OCI-LY3 (cell line): Measurements from ENCODE around the gene LIME1.
"Not testable (repeated sequence)": the region's sequence is repeated elsewhere in the genome, so short reads cannot be mapped to it uniquely, and the experiment has no call there.

ENCODE experiments used
- H2AFZ ChIP-seq: fragments of 200-600, 300-600 bp; shearing (Covaris generic); 2 replicates; pipeline ENCODE4 v1.6.0; 2014; ENCODE audit warnings: antibody characterized with exemption, low read depth, low read length
- H3K27ac ChIP-seq: fragments of 200-600, 300-600 bp; sonication (generic); 2 replicates; pipeline ENCODE4 v1.5.1; 2014; ENCODE audit warnings: mild to moderate bottlenecking, low read length, moderate library complexity, mixed read lengths
- H3K27me3 ChIP-seq: fragments of 200-600, 300-600 bp; sonication (generic); 2 replicates; pipeline ENCODE4 v1.6.1; 2014; ENCODE audit warnings: low read depth, low read length, mixed read lengths
- H3K36me3 ChIP-seq: fragments of 200-600, 300-600 bp; sonication (generic); replicated peaks from 2 replicates; pipeline ENCODE3; 2014; ENCODE audit warnings: low read depth, low read length, mixed read lengths
- H3K4me1 ChIP-seq: fragments of 300-600, 200-600 bp; sonication (generic); 2 replicates; pipeline ENCODE4 v1.6.1; 2014; ENCODE audit warnings: low read length, mixed read lengths
- H3K4me2 ChIP-seq: fragments of 200-600, 300-600 bp; sonication (generic); 2 replicates; pipeline ENCODE4 v1.6.1; 2014; ENCODE audit warnings: low read length, mixed read lengths
- H3K4me3 ChIP-seq: fragments of 300-600, 200-600 bp; sonication (generic); 2 replicates; pipeline ENCODE4 v1.5.1; 2014; ENCODE audit warnings: antibody characterized with exemption, mild to moderate bottlenecking, low read length, moderate library complexity
- H3K79me2 ChIP-seq: fragments of 300-600, 200-600 bp; shearing (Covaris generic); 2 replicates; pipeline ENCODE4 v1.6.1; 2014; ENCODE audit warnings: mild to moderate bottlenecking, low read length, mixed read lengths
- H3K9ac ChIP-seq: fragments of 300-600, 200-600 bp; shearing (Covaris generic); 2 replicates; pipeline ENCODE4 v1.6.0; 2014; ENCODE audit warnings: mild to moderate bottlenecking, low read length, moderate library complexity
- H3K9me3 ChIP-seq: fragments of 200-600, 300-600 bp; shearing (Covaris generic); 2 replicates; pipeline ENCODE4 v1.6.1; 2014; ENCODE audit warnings: low read length, mixed read lengths; ENCODE audit not compliant: insufficient read depth
- H4K20me1 ChIP-seq: fragments of 200-600, 300-600 bp; sonication (generic); 2 replicates; pipeline ENCODE4 v1.6.1; 2016; ENCODE audit warnings: low read length, mixed read lengths; ENCODE audit not compliant: insufficient read depth
- EZH2phosphoT487 ChIP-seq: fragments of 200-600 bp; shearing (Covaris generic); IDR thresholded peaks from 2 replicates; pipeline ENCODE4 v1.6.1; 2018; ENCODE audit warnings: antibody characterized with exemption, mixed run types, low read depth
- TF ChIP-seq, protein P1 (sequence below): fragments of 200-600, 300-600 bp; sonication (generic); IDR thresholded peaks from 2 replicates; pipeline ENCODE4 v1.5.1; 2014; ENCODE audit warnings: antibody characterized with exemption, low read length, low read depth

LIME1 gene

DNA sequence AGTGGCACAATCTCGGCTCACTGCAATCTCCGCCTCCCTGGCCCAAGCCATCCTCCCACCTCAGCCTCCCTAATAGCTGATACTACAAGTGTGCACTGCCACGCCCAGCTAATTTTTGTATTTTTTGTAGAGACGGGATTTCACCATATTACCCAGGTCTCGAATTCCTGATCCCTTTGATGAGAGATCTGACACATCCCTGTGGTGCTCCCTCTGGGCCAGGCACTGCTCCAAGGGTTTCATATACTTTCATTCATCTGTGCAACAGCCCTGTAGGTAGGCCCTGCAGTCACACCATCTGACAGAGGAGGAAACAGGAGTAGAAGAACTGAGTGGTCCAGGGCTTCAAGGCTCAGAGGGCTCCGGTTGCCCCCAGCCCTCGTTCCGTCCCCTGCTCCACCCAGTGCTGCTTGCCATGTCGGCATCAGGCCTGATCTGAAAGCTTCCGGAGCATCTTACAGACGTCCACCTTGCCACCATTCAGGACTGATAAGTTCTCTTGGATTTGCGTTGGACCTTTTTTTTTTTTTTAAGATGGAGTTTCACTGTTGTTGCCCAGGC is 25.3 kb upstream of the LIME1 start:
- H2AFZ ChIP-seq, result no peak overlapping the region
- no peaks in the 10 kb centered on the region for H3K27me3 ChIP-seq
- H3K4me2 ChIP-seq, result no peak overlapping the region
- H3K4me1 ChIP-seq, result peaks cover 21% of the 10 kb centered on the region
- H4K20me1 ChIP-seq, result 0 out of 2 replicates have a peak, but pooled peaks cover 4% of the 10 kb centered on the region
- no peak for TF ChIP-seq EZH2phosphoT487
- TF ChIP-seq, protein P1, sequence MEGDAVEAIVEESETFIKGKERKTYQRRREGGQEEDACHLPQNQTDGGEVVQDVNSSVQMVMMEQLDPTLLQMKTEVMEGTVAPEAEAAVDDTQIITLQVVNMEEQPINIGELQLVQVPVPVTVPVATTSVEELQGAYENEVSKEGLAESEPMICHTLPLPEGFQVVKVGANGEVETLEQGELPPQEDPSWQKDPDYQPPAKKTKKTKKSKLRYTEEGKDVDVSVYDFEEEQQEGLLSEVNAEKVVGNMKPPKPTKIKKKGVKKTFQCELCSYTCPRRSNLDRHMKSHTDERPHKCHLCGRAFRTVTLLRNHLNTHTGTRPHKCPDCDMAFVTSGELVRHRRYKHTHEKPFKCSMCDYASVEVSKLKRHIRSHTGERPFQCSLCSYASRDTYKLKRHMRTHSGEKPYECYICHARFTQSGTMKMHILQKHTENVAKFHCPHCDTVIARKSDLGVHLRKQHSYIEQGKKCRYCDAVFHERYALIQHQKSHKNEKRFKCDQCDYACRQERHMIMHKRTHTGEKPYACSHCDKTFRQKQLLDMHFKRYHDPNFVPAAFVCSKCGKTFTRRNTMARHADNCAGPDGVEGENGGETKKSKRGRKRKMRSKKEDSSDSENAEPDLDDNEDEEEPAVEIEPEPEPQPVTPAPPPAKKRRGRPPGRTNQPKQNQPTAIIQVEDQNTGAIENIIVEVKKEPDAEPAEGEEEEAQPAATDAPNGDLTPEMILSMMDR, result no peak
- no peak overlapping the region for H3K27ac ChIP-seq
- H3K36me3 ChIP-seq, result peaks cover 57% of the 10 kb centered on the region
- no peak overlapping the region for H3K4me3 ChIP-seq
- no peak overlapping the region for H3K9ac ChIP-seq
- peaks cover 91% of the 10 kb centered on the region for H3K79me2 ChIP-seq
- H3K9me3 ChIP-seq, result peaks cover 2% of the 10 kb centered on the region; the same call in 1 of the 2 replicates

DNA sequence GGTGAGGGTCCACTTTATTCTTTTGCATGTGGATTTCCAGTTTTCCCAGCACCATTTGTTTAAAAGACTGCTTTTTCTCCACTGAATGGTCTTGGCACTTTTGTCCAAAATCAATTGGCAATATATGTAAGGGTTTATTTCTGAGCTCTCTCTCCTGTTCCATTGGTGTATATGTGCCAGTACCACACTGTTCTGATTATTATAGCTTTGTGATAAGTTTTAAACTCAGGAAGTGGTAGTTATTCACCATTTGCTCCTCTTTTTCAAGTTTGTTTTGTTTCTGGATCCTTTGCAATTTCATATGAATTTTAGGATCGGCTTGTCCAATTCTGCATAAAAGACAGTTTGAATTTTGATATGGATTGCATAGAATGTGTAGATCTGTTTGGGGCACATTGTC is 24.3 kb upstream of the LIME1 start:
- TF ChIP-seq, protein P1, result no peak
- TF ChIP-seq EZH2phosphoT487, result no peak
- Histone ChIP-seq H2AFZ (no peak overlapping the region), H3K9me3 (peaks cover 2% of the 10 kb centered on the region; the same call in 1 of the 2 replicates), H3K79me2 (peaks cover 91% of the 10 kb centered on the region), H3K4me2 (no peak overlapping the region), H4K20me1 (no peaks in the 10 kb centered on the region), H3K36me3 (peaks cover 59% of the 10 kb centered on the region), H3K27me3 (no peaks in the 10 kb centered on the region), H3K4me1 (peaks cover 18% of the 10 kb centered on the region), H3K27ac (no peak overlapping the region), H3K4me3 (no peak overlapping the region), H3K9ac (no peak overlapping the region)

DNA sequence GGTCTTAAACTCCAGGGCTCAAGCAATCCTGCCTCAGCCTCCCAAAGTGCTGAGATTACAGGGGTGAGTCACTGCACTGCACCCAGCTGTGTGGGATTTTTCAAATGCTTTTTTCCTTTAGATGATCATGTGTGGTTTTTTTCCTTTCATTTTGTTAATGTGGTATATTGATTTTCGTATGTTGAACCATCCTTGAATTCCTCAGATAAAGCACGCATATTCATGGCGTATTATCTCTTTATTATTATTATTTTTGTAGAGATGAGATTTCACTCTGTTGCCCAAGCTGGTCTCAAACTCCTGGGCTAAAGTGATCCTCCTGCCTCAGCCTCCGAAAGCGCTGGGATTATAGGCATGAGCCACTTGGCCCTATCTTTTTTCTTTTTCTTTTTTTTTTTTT is 21.6 kb upstream of the LIME1 start:
- peaks cover 85% of the 10 kb centered on the region for H3K79me2 ChIP-seq
- H3K9me3 ChIP-seq, result peaks cover 8% of the 10 kb centered on the region; the same call in 1 of the 2 replicates
- peaks cover 8% of the 10 kb centered on the region; the same call in 1 of the 2 replicates for H3K4me1 ChIP-seq
- no peak overlapping the region for H2AFZ ChIP-seq
- H3K27ac ChIP-seq, result no peak overlapping the region
- H3K4me3 ChIP-seq, result no peak overlapping the region
- no peak overlapping the region for H3K9ac ChIP-seq
- peaks cover 68% of the 10 kb centered on the region for H3K36me3 ChIP-seq
- no peak overlapping the region for H3K4me2 ChIP-seq
- TF ChIP-seq, protein P1, result no peak
- TF ChIP-seq EZH2phosphoT487, result no peak
- H4K20me1 ChIP-seq, result no peaks in the 10 kb centered on the region
- no peaks in the 10 kb centered on the region for H3K27me3 ChIP-seq

DNA sequence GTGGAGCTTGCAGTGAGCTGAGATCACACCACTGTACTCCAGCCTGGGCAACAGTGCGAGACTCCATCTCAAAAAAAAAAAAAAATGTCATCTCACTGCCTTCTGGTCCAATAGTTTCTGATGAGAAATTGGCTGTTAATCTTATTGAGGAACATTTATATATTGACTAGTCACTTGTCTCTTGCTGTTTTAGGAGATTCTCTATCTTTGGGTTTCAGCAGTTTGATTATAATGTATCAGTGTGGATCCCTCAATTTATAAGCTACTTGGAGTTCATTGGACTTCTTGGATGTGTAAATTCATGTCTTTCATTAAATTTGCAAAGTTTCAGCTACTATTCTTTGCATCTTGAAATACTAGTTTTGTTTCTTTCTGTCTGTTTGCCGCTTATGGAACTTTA is 17.5 kb upstream of the LIME1 start:
- H3K36me3 ChIP-seq, result peaks cover 47% of the 10 kb centered on the region
- TF ChIP-seq, protein P1, result no peak
- no peak for TF ChIP-seq EZH2phosphoT487
- H3K4me3 ChIP-seq, result no peak overlapping the region
- H2AFZ ChIP-seq, result no peak overlapping the region
- H3K9me3 ChIP-seq, result peaks cover 8% of the 10 kb centered on the region; the same call in 1 of the 2 replicates
- H3K4me1 ChIP-seq, result peaks cover 8% of the 10 kb centered on the region; the same call in 1 of the 2 replicates
- peaks cover 52% of the 10 kb centered on the region for H3K79me2 ChIP-seq
- H3K27ac ChIP-seq, result no peak overlapping the region
- H3K4me2 ChIP-seq, result no peak overlapping the region
- H3K27me3 ChIP-seq, result no peaks in the 10 kb centered on the region
- no peak overlapping the region for H3K9ac ChIP-seq
- H4K20me1 ChIP-seq, result no peaks in the 10 kb centered on the region

DNA sequence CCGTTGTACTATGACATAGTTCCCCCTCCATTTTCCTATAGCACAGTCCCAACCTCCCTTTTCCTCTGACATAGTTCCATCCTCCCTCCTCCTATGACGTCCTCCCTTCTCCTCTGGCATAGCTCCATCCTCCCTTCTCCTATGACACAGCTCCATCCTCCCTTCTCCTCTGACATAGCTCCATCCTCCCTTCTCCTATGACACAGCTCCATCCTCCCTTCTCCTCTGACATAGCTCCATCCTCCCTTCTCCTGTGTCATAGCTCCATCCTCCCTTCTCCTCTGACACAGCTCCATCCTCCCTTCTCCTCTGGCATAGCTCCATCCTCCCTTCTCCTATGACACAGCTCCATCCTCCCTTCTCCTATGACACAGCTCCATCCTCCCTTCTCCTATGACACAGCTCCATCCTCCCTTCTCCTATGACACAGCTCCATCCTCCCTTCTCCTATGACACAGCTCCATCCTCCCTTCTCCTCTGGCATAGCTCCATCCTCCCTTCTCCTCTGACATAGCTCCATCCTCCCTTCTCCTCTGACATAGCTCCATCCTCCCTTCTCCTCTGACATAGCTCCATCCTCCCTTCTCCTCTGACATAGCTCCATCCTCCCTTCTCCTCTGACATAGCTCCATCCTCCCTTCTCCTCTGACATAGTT is 13.4 kb upstream of the LIME1 start:
- H3K36me3 ChIP-seq, result peaks cover 49% of the 10 kb centered on the region
- H3K4me1 ChIP-seq, result peaks cover 15% of the 10 kb centered on the region
- not testable (repeated sequence) for H3K27ac ChIP-seq, H2AFZ ChIP-seq, H4K20me1 ChIP-seq, H3K27me3 ChIP-seq, H3K4me2 ChIP-seq, H3K4me3 ChIP-seq, H3K9ac ChIP-seq
- H3K9me3 ChIP-seq, result peaks cover 18% of the 10 kb centered on the region
- H3K79me2 ChIP-seq, result peaks cover 26% of the 10 kb centered on the region

DNA sequence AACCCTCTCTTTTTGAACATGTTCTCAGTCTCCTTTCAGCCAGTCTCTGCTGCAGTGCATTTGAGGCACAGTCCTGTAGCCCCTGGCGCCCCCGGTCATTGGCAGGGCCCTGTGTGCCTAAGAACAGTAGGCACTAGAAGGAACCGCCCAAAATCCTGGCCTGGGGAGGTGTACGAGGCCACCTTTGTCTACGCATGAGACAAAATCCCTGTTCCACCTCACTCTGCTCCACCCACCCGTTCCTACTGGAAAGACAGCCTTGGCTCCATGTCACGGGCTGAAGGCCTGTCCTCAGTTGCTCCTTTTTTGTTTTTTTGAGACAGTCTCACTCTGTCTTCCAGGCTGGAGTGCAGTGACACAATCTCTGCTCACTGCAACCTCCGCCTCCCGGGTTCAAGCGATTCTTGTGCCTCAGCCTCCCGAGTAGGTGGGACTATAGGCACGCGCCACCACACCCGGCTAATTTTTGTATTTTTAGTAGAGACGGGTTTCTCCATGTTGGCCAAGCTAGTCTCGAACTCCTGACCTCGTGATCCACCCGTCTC is 6.2 kb upstream of the LIME1 start:
- H3K4me2 ChIP-seq, result peak overlapping the region; percentile 58

More for the DNA sequence above, 6.2 kb upstream of the LIME1 start:
- H3K27me3 ChIP-seq, H4K20me1 ChIP-seq, H2AFZ ChIP-seq: not testable (repeated sequence)
- Histone ChIP-seq H3K9ac (peak overlapping the region; percentile 76), H3K4me1 (peaks cover 57% of the 10 kb centered on the region), H3K27ac (peak overlapping the region; percentile 99), H3K4me3 (peak overlapping the region; percentile 44), H3K9me3 (peaks cover 11% of the 10 kb centered on the region), H3K36me3 (peaks cover 50% of the 10 kb centered on the region), H3K79me2 (peaks cover 27% of the 10 kb centered on the region)
